ENCODE measurements around the gene NOLC1. TPM values are rescaled to one million over a fixed set of nuclear protein-coding genes. Genes with fewer than 3 reads are reported as not detected.

The NOLC1 gene
- total RNA-seq, 4 donors from 2014 or later, result 52.9 to 66.5 (median 57.2) TPM

GRCh38 chr10:102122450-102122849, 29.7 kb upstream of the NOLC1 start:
- H3K4me1 ChIP-seq, result peaks cover 0 to 46% (median 26%) of the 10 kb centered on the region in 3 donors
- no peaks in the 10 kb centered on the region for H3K36me3 ChIP-seq
- peak overlapping the region; percentile 98 to 99 (median 99) for H3K27ac ChIP-seq
- 100% methylated on average over 1 of the region's 1 CpG for WGBS, 2 donors (ENCODE audit: low coverage in 1 of 2)
- TF ChIP-seq EP300 (IDR thresholded peaks at IDR 0.05) (no peak), POLR2A (IDR thresholded peaks at IDR 0.05) (no peak), CTCF (IDR thresholded peaks at IDR 0.05) (no peak), POLR2AphosphoS5 (IDR thresholded peaks at IDR 0.05) (no peak)
- H3K4me3 ChIP-seq, result no peak overlapping the region
- ATAC-seq, result no peak
- H3K27me3 ChIP-seq, result no peaks in the 10 kb centered on the region
- H3K9me3 ChIP-seq, result no peaks in the 10 kb centered on the region

GRCh38 chr10:102123223-102123622, 29.0 kb upstream of the NOLC1 start:
- H3K4me3 ChIP-seq, result no peak overlapping the region
- no peak for ATAC-seq
- peak overlapping the region in 3 of 4 donors; percentile 98 to 99 (median 99) for H3K27ac ChIP-seq
- no peaks in the 10 kb centered on the region for H3K9me3 ChIP-seq
- H3K27me3 ChIP-seq, result no peaks in the 10 kb centered on the region
- TF ChIP-seq EP300 (IDR thresholded peaks at IDR 0.05) (no peak), POLR2A (IDR thresholded peaks at IDR 0.05) (no peak), CTCF (IDR thresholded peaks at IDR 0.05) (no peak)
- 89% methylated on average over 3 of the region's 3 CpGs; no CpG with 5 or more reads in 1 of the 2 donors for WGBS, 2 donors (ENCODE audit: low coverage in 1 of 2)
- no peaks in the 10 kb centered on the region for H3K36me3 ChIP-seq
- peaks cover 0 to 38% (median 18%) of the 10 kb centered on the region in 3 donors for H3K4me1 ChIP-seq

GRCh38 chr10:102131286-102132170, 20.7 kb upstream of the NOLC1 start:
- no peak for ATAC-seq
- no peaks in the 10 kb centered on the region for H3K36me3 ChIP-seq
- no peak for TF ChIP-seq CTCF (IDR thresholded peaks at IDR 0.05)
- no peak for TF ChIP-seq EP300 (IDR thresholded peaks at IDR 0.05)
- no peak for TF ChIP-seq POLR2A (IDR thresholded peaks at IDR 0.05)
- TF ChIP-seq POLR2AphosphoS5 (IDR thresholded peaks at IDR 0.05), result no peak
- peak overlapping the region in 2 of 4 donors; percentile 89 to 93 for H3K27ac ChIP-seq
- H3K9me3 ChIP-seq, result no peaks in the 10 kb centered on the region
- no peak overlapping the region for H3K4me3 ChIP-seq
- peaks cover 0 to 38% (median 16%) of the 10 kb centered on the region in 3 donors for H3K4me1 ChIP-seq
- WGBS, 2 donors (ENCODE audit: low coverage in 1 of 2), result 82 to 98% methylated on average over 5 to 8 of the region's 8 CpGs
- H3K27me3 ChIP-seq, result no peaks in the 10 kb centered on the region

GRCh38 chr10:102132193-102132562, 20.0 kb upstream of the NOLC1 start:
- Histone ChIP-seq H3K4me1 (peaks cover 0 to 45% (median 16%) of the 10 kb centered on the region in 3 donors), H3K27me3 (no peaks in the 10 kb centered on the region), H3K27ac (peak overlapping the region; percentile 8 to 93 (median 88)), H3K36me3 (no peaks in the 10 kb centered on the region), H3K9me3 (no peaks in the 10 kb centered on the region), H3K4me3 (peak overlapping the region; percentile 78 to 96)
- TF ChIP-seq POLR2AphosphoS5 (IDR thresholded peaks at IDR 0.05), result no peak
- no peak for TF ChIP-seq CTCF (IDR thresholded peaks at IDR 0.05)
- TF ChIP-seq POLR2A (IDR thresholded peaks at IDR 0.05), result no peak
- no peak for TF ChIP-seq EP300 (IDR thresholded peaks at IDR 0.05)
- WGBS, 2 donors (ENCODE audit: low coverage in 1 of 2), result 11% methylated on average over 8 of the region's 8 CpGs
- no peak for ATAC-seq

Data from gastroesophageal sphincter (tissue), 4 donors.